Measurements from ENCODE around the gene FAF1.

The FAF1 gene

GRCh38 chr1:50930965-50931737 is 28.9 kb downstream of the FAF1 start:
- ChIA-PET POLR2A (no interaction called here), CTCF (interaction anchor here (0.8 to 3.1 kb wide), 4 partner anchors 10 to 259 kb away, joined by 3 to 48 read pairs (median 4); no protein-coding TSS in a partner anchor)
- H3K4me1 ChIP-seq (ENCODE audit: control insufficient read depth, insufficient read depth, low read length) = no peaks in the 10 kb centered on the region
- no peaks in the 10 kb centered on the region; a peak in 1 of 3 replicates for H3K36me3 ChIP-seq (ENCODE audit: control insufficient read depth in 2 of 2, insufficient read depth in 1 of 2, low read length in 2 of 2)
- no peaks in the 10 kb centered on the region for H3K9me3 ChIP-seq (ENCODE audit: control insufficient read depth, insufficient read depth, low read depth, low read length)
- H3K4me3 ChIP-seq (ENCODE audit: low read depth, low read length) = no peak overlapping the region
- H3K27ac ChIP-seq (ENCODE audit: extremely low read depth, low read depth, low read length) = no peak overlapping the region
- TF ChIP-seq ZNF571 (tag by site-specific recombination; IDR thresholded peaks at IDR 0.05) = no peak
- 0 out of 2 replicates have a peak, but pooled peaks have one; percentile 23 for TF ChIP-seq ZNF394 (tag by site-specific recombination; IDR thresholded peaks at IDR 0.05; ENCODE audit: borderline replicate concordance)
- TF ChIP-seq ZNF335 (tag by site-specific recombination; conservative IDR thresholded peaks at IDR 0.05) = peak; percentile 62
- peak; percentile 64 for TF ChIP-seq ZFHX2 (tag by site-specific recombination; conservative IDR thresholded peaks at IDR 0.05)
- peak; percentile 77; the same call in 1 of the 2 replicates for TF ChIP-seq ZNF280D (tag by site-specific recombination; IDR thresholded peaks at IDR 0.05)
- 0 out of 2 replicates have a peak, but pooled peaks have one; percentile 7 for TF ChIP-seq ZBTB21 (tag by site-specific recombination; IDR thresholded peaks at IDR 0.05)
- TF ChIP-seq ZNF398 (tag by site-specific recombination; IDR thresholded peaks at IDR 0.05) = 0 out of 2 replicates have a peak, but pooled peaks have one; percentile 24
- TF ChIP-seq ZNF561 (tag by site-specific recombination; IDR thresholded peaks at IDR 0.05; ENCODE audit: borderline replicate concordance) = no peak
- TF ChIP-seq ZNF366 (tag by site-specific recombination; conservative IDR thresholded peaks at IDR 0.05) = peak; percentile 73
- 0 out of 2 replicates have a peak, but pooled peaks have one; percentile 13 for TF ChIP-seq EGR2 (tag by site-specific recombination; IDR thresholded peaks at IDR 0.05; ENCODE audit: low read depth)
- 0 out of 2 replicates have a peak, but pooled peaks have one; percentile 25 for TF ChIP-seq SP3 (tag by site-specific recombination; IDR thresholded peaks at IDR 0.05)
- 0 out of 2 replicates have a peak, but pooled peaks have one; percentile 15 for TF ChIP-seq ZNF629 (tag by site-specific recombination; IDR thresholded peaks at IDR 0.05)
- TF ChIP-seq ZFP37 (tag by site-specific recombination; IDR thresholded peaks at IDR 0.05) = 0 out of 2 replicates have a peak, but pooled peaks have one; percentile 37
- TF ChIP-seq HIC1 (tag by site-specific recombination; IDR thresholded peaks at IDR 0.05) = 0 out of 2 replicates have a peak, but pooled peaks have one; percentile 36
- TF ChIP-seq PRDM1 (tag by site-specific recombination; IDR thresholded peaks at IDR 0.05) = peak; percentile 68
- 0 out of 2 replicates have a peak, but pooled peaks have one; percentile 40 for TF ChIP-seq ZXDB (tag by site-specific recombination; IDR thresholded peaks at IDR 0.05)
- no peak for TF ChIP-seq SETDB1 (IDR thresholded peaks at IDR 0.05; ENCODE audit: insufficient read length, low read length)
- no peak for TF ChIP-seq ZBTB10 (tag by site-specific recombination; IDR thresholded peaks at IDR 0.05)
- TF ChIP-seq SP7 (tag by site-specific recombination; IDR thresholded peaks at IDR 0.05) = 0 out of 2 replicates have a peak, but pooled peaks have one; percentile 40
- TF ChIP-seq ZBTB44 (tag by site-specific recombination; IDR thresholded peaks at IDR 0.05) = no peak
- TF ChIP-seq ZNF184 (tag by site-specific recombination; IDR thresholded peaks at IDR 0.05) = 0 out of 2 replicates have a peak, but pooled peaks have one; percentile 46

Measured in HEK293 (cell line).